Cardiac muscle cell (in vitro differentiated cells and primary cell): Measurements from ENCODE around the gene PLCXD3. TPM values are rescaled to one million over a fixed set of nuclear protein-coding genes. Genes with fewer than 3 reads are reported as not detected.

Source experiments
- DNase-seq, 2 donors: peaks; one replicate each; pipeline versions ENCODE4 v3.0.0 to v3.0.0-alpha.2; 2010 to 2017; ENCODE audit warnings: low read depth in 1 of 2, low spot score in 1 of 2
- H3K27ac ChIP-seq: fragments of 200-600 bp; sonication (generic); 2 replicates; pipeline ENCODE4 v1.5.1; 2016
- H3K27me3 ChIP-seq: fragments of 200-600 bp; sonication (generic); 2 replicates; pipeline ENCODE4 v1.6.0; 2016; ENCODE audit warnings: control low read depth
- H3K36me3 ChIP-seq: fragments of 200-600 bp; sonication (generic); 2 replicates; pipeline ENCODE4 v1.5.1; 2016; ENCODE audit warnings: control low read depth
- H3K4me1 ChIP-seq: fragments of 200-600 bp; sonication (generic); 2 replicates; pipeline ENCODE4 v1.8.1; 2017; ENCODE audit warnings: low read depth, mild to moderate bottlenecking, mixed run types
- H3K4me3 ChIP-seq: fragments of 200-600 bp; sonication (generic); 2 replicates; pipeline ENCODE4 v1.5.1; 2016; ENCODE audit warnings: mild to moderate bottlenecking
- H3K9me3 ChIP-seq: fragments of 200-600 bp; sonication (generic); 2 replicates; pipeline ENCODE4 v1.5.1; 2017; ENCODE audit warnings: low read depth, mild to moderate bottlenecking, control low read depth
- polyA plus RNA-seq: library from polyadenylated mRNA; unstranded; fragments of >200 nt; fragmentation: Nextera tagmentation; extraction: Ambion mirVana; gene quantifications from 2 replicates; pipeline ENCODE4 v1.2.1, GENCODE V29; 2016
- total RNA-seq: library from RNA; depleted of rRNA; stranded (reverse); fragments of >200 nt; gene quantifications from 2 replicates; pipeline ENCODE4 v1.2.3, GENCODE V29; 2016
- TF ChIP-seq, protein P1 (sequence below): IDR thresholded peaks from 2 replicates; pipeline ENCODE4 v1.5.1; 2012; ENCODE audit warnings: low read depth, mild to moderate bottlenecking, low read length

Gene PLCXD3
- total and polyA plus RNA-seq, 2 experiments from 2014 or later = 7.9 to 58.6 TPM

DNA sequence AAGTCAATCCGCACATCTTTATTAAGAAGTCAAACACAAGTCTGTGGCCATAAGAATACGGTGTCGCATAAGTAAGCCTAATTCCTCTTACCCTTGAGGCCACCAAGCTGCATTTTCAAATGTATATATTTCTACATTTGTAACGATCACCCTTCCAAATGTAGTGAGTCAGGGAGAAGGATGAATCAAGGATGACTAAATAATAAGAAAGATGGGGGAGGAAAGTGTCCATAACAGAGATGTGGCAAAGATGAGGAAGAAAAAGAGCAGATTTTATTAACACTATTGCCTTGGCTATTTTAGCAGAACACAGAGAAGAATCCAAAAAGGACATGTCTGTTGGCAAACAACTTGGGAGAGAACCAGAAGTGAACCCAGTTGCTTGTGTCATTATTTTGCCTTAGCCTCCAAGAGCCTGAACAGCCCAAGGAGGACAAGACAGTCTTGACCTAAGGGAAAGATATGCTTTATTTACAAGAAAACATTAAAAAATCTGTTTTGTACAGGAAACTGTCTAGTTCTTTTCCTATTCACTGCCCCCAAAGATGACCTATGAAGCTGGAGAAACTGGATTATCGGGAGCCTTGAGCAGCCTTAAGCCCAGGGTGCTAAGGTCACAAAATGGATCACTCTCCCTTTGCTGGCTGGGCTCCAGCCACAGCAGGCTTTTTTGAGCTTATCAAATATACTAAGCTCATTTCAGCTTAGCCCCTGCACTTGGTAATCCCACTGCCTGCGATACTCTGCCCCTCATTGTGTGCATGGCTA, 101.5 kb downstream of the PLCXD3 start:
- H3K9me3 ChIP-seq = no peaks in the 10 kb centered on the region
- H3K4me1 ChIP-seq = peaks cover 33% of the 10 kb centered on the region
- TF ChIP-seq, protein P1, sequence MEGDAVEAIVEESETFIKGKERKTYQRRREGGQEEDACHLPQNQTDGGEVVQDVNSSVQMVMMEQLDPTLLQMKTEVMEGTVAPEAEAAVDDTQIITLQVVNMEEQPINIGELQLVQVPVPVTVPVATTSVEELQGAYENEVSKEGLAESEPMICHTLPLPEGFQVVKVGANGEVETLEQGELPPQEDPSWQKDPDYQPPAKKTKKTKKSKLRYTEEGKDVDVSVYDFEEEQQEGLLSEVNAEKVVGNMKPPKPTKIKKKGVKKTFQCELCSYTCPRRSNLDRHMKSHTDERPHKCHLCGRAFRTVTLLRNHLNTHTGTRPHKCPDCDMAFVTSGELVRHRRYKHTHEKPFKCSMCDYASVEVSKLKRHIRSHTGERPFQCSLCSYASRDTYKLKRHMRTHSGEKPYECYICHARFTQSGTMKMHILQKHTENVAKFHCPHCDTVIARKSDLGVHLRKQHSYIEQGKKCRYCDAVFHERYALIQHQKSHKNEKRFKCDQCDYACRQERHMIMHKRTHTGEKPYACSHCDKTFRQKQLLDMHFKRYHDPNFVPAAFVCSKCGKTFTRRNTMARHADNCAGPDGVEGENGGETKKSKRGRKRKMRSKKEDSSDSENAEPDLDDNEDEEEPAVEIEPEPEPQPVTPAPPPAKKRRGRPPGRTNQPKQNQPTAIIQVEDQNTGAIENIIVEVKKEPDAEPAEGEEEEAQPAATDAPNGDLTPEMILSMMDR = no peak
- peak overlapping the region; percentile 30 for H3K27ac ChIP-seq
- no peaks in the 10 kb centered on the region for H3K27me3 ChIP-seq
- DNase-seq = peak in 1 of 2 donors; percentile 29
- no peak overlapping the region for H3K4me3 ChIP-seq
- H3K36me3 ChIP-seq = no peaks in the 10 kb centered on the region

DNA sequence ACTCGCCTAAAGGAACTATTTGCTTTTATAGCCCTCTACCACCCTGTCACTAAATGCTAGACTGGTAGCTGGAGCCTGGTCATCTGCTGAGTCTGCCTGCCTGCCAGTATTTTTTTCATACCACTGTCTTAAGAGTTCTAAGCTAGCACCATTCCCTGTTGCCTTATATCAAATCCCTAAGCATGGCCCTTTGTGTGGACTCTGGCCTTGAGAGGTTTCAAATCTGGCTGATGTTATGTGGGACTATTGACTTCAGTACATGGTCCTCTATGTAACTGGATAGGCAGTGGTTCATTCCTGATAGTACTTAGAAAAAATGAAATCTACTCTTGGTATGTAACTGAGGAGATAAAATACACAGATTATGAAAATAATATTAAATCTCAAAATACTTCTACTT, 103.5 kb downstream of the PLCXD3 start:
- H3K27ac ChIP-seq = peak overlapping the region; percentile 43

DNA sequence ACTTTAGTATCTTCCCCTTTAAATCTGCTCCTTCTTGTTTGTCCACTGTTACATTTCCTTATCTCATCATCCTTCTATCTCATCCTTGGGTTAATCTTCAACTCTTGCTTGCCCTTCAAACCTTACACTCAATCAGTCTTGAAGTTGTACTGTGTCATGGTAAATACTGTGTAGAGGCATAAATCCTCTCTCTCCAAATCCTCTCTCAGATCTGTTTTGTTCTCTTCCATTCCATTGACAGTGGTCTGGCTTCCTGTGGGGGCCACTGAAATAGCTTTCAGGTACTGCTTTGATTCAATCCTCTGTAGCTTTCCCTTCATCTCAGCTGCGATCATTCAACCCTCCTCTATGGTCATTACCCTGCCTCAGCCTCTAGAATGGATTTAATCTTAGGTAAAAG, 104.0 kb downstream of the PLCXD3 start:
- Histone ChIP-seq H3K36me3 (no peaks in the 10 kb centered on the region), H3K9me3 (no peaks in the 10 kb centered on the region), H3K4me1 (peaks cover 20% of the 10 kb centered on the region), H3K27me3 (no peaks in the 10 kb centered on the region), H3K27ac (peak overlapping the region; percentile 43), H3K4me3 (no peak overlapping the region)
- TF ChIP-seq, protein P1 = no peak
- DNase-seq = no peak

More for the DNA sequence above, 103.5 kb downstream of the PLCXD3 start:
- TF ChIP-seq, protein P1 = no peak
- no peak for DNase-seq
- Histone ChIP-seq H3K4me1 (peaks cover 21% of the 10 kb centered on the region), H3K4me3 (no peak overlapping the region), H3K27me3 (no peaks in the 10 kb centered on the region), H3K9me3 (no peaks in the 10 kb centered on the region), H3K36me3 (no peaks in the 10 kb centered on the region)

DNA sequence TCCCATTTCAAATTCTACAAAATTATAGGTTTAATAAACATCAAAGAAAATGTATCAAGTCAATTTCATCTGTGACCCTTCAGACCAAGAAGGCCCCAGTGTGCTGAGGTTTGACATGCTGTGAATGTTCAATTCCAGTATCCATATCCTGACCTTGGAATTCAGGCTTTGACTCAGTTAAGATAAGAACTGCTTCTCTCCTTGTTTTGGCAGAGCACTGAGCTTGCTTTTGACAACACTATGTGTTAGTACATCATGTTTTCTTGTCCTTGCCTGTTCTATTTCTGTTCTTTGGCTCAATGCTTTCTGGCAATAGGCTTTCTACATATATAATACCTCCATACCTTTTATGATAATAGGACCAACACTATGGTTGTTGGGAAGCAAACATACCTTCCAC, 105.6 kb downstream of the PLCXD3 start:
- Histone ChIP-seq H3K36me3 (no peaks in the 10 kb centered on the region), H3K4me1 (peaks cover 16% of the 10 kb centered on the region), H3K4me3 (no peak overlapping the region), H3K27me3 (no peaks in the 10 kb centered on the region), H3K9me3 (no peaks in the 10 kb centered on the region), H3K27ac (peak overlapping the region; percentile 18)
- TF ChIP-seq, protein P1 = no peak
- DNase-seq = peak; percentile 41 to 83

DNA sequence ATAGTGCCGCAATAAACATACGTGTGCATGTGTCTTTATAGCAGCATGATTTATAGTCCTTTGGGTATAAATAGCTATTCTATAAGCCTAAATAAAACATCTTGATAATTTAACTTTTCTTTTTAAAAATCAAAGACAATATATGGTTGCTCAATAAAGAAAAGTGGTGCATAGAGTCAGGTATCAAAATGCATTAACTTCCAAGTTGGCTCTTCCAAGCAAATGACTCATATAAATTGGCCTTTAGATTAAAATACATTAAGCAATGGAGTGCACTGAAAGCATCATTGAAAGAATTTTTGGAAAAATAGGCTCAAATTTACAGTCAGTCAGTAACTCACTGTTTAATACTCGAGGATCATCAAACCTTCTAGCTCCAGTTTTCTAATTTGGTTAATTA, 106.6 kb downstream of the PLCXD3 start:
- Histone ChIP-seq H3K27ac (no peak overlapping the region), H3K27me3 (no peaks in the 10 kb centered on the region), H3K4me3 (no peak overlapping the region), H3K9me3 (no peaks in the 10 kb centered on the region), H3K4me1 (peaks cover 16% of the 10 kb centered on the region), H3K36me3 (no peaks in the 10 kb centered on the region)
- peak in 1 of 2 donors; percentile 55 for DNase-seq
- TF ChIP-seq, protein P1 = no peak
